DOHH2 (cell line): ENCODE data around the gene JAML.

Experiments used
- H3F3A ChIP-seq: fragments of 200-600 bp; sonication (generic), shearing (Covaris generic); 2 replicates; pipeline ENCODE4 v1.6.0; 2016; ENCODE audit warnings: antibody characterized with exemption, mild to moderate bottlenecking; ENCODE audit not compliant: control insufficient read depth, insufficient read depth
- H3K27ac ChIP-seq: fragments of 200-600 bp; sonication (generic); 2 replicates; pipeline ENCODE4 v1.5.1; 2014; ENCODE audit warnings: low read depth, mild to moderate bottlenecking, low read length, moderate library complexity
- H3K27me3 ChIP-seq: fragments of 200-600 bp; sonication (generic); 2 replicates; pipeline ENCODE4 v1.6.1; 2014; ENCODE audit warnings: mild to moderate bottlenecking, low read length, mixed read lengths; ENCODE audit not compliant: control insufficient read depth
- H3K36me3 ChIP-seq: fragments of 200-600 bp; sonication (generic); 2 replicates; pipeline ENCODE4 v1.6.1; 2014; ENCODE audit warnings: mild to moderate bottlenecking, low read length, moderate library complexity, mixed read lengths; ENCODE audit not compliant: control insufficient read depth
- H3K4me1 ChIP-seq: fragments of 200-600 bp; sonication (generic); 2 replicates; pipeline ENCODE4 v1.6.1; 2014; ENCODE audit warnings: mild to moderate bottlenecking, low read length, mixed read lengths; ENCODE audit not compliant: control insufficient read depth
- H3K4me2 ChIP-seq: fragments of 200-600 bp; sonication (generic); 2 replicates; pipeline ENCODE4 v1.6.0; 2014; ENCODE audit warnings: mild to moderate bottlenecking, low read length, moderate library complexity
- H3K4me3 ChIP-seq: fragments of 200-600 bp; sonication (generic); 2 replicates; pipeline ENCODE4 v1.5.1; 2014; ENCODE audit warnings: mild to moderate bottlenecking, low read length, mixed read lengths
- H3K79me2 ChIP-seq: fragments of 200-600 bp; sonication (generic); 2 replicates; pipeline ENCODE4 v1.6.1; 2014; ENCODE audit warnings: mild to moderate bottlenecking, low read length, mixed read lengths; ENCODE audit not compliant: control insufficient read depth
- H3K9me2 ChIP-seq: fragments of 200-600 bp; sonication (generic); replicated peaks from 2 replicates; pipeline ENCODE4 v1.6.1; 2014; ENCODE audit warnings: mild to moderate bottlenecking, low read length, mixed read lengths; ENCODE audit not compliant: control insufficient read depth
- H3K9me3 ChIP-seq: fragments of 200-600 bp; sonication (generic); 2 replicates; pipeline ENCODE4 v1.6.1; 2014; ENCODE audit warnings: antibody characterized with exemption, low read length, mixed read lengths; ENCODE audit not compliant: control insufficient read depth, insufficient read depth
- H4K20me1 ChIP-seq: fragments of 200-600 bp; sonication (generic); 2 replicates; pipeline ENCODE4 v1.6.0; 2014; ENCODE audit warnings: low read depth, mild to moderate bottlenecking, antibody characterized with exemption, low read length, moderate library complexity; ENCODE audit not compliant: control insufficient read depth, insufficient read depth
- CTCF ChIP-seq: fragments of 200-600 bp; sonication (generic); IDR thresholded peaks from one replicate; pipeline ENCODE4 v1.5.1; 2014; ENCODE audit warnings: antibody characterized with exemption, mild to moderate bottlenecking, low read depth, low read length; ENCODE audit not compliant: poor library complexity, severe bottlenecking
- EZH2phosphoT487 ChIP-seq: fragments of 200-600 bp; sonication (generic); IDR thresholded peaks from 2 replicates; pipeline ENCODE4 v1.6.1; 2017; ENCODE audit warnings: borderline replicate concordance, mild to moderate bottlenecking, antibody characterized with exemption, low read length, moderate library complexity, mixed read lengths

JAML gene

GRCh38 chr11:118233377-118233776 lies 8.6 kb upstream of the JAML start:
- H3K36me3 ChIP-seq = no peaks in the 10 kb centered on the region; the same call in 1 of the 2 replicates
- no peaks in the 10 kb centered on the region for H3K79me2 ChIP-seq
- no peaks in the 10 kb centered on the region for H3K9me3 ChIP-seq
- H3F3A ChIP-seq = peaks cover 4% of the 10 kb centered on the region; the same call in 1 of the 2 replicates
- H3K27me3 ChIP-seq = no peaks in the 10 kb centered on the region
- H3K4me3 ChIP-seq = no peak overlapping the region
- H3K9me2 ChIP-seq = no peaks in the 10 kb centered on the region
- peaks cover 14% of the 10 kb centered on the region for H3K4me1 ChIP-seq
- TF ChIP-seq CTCF = no peak
- TF ChIP-seq EZH2phosphoT487 = no peak
- no peaks in the 10 kb centered on the region for H4K20me1 ChIP-seq
- H3K4me2 ChIP-seq = no peak overlapping the region
- H3K27ac ChIP-seq = no peak overlapping the region

GRCh38 chr11:118232659-118233058 lies 7.8 kb upstream of the JAML start:
- Histone ChIP-seq H3K27me3 (no peaks in the 10 kb centered on the region), H3K4me1 (peaks cover 21% of the 10 kb centered on the region), H3K79me2 (no peaks in the 10 kb centered on the region), H3K4me2 (no peak overlapping the region), H3K9me3 (no peaks in the 10 kb centered on the region), H3F3A (peaks cover 4% of the 10 kb centered on the region; the same call in 1 of the 2 replicates), H3K9me2 (no peaks in the 10 kb centered on the region), H4K20me1 (no peaks in the 10 kb centered on the region), H3K27ac (no peak overlapping the region), H3K4me3 (no peak overlapping the region), H3K36me3 (no peaks in the 10 kb centered on the region; the same call in 1 of the 2 replicates)
- TF ChIP-seq CTCF (no peak), EZH2phosphoT487 (no peak)

GRCh38 chr11:118231461-118231860 lies 6.7 kb upstream of the JAML start:
- Histone ChIP-seq H3K79me2 (no peaks in the 10 kb centered on the region), H3K4me2 (no peak overlapping the region), H3K4me1 (peaks cover 33% of the 10 kb centered on the region), H3K27me3 (no peaks in the 10 kb centered on the region), H3K9me2 (no peaks in the 10 kb centered on the region), H4K20me1 (no peaks in the 10 kb centered on the region), H3K9me3 (no peaks in the 10 kb centered on the region), H3K27ac (no peak overlapping the region), H3K4me3 (no peak overlapping the region), H3K36me3 (no peaks in the 10 kb centered on the region; the same call in 1 of the 2 replicates), H3F3A (peaks cover 4% of the 10 kb centered on the region; the same call in 1 of the 2 replicates)
- TF ChIP-seq CTCF (no peak), EZH2phosphoT487 (no peak)
